ENCODE data around the gene NRG2.

- TF ChIP-seq CTCF (IDR thresholded peaks at IDR 0.05) (no peak), ZFX (IDR thresholded peaks at IDR 0.05; ENCODE audit: borderline replicate concordance) (no peak)
These were observed 165.0 kb downstream of the NRG2 start for GRCh38 chr5:139878093-139878492.

Measured in 22Rv1 (cell line).